Adrenal gland (tissue), 12 donors: Measurements from ENCODE around the gene CFHR4. TPM values are rescaled to one million over a fixed set of nuclear protein-coding genes. Genes with fewer than 3 reads are reported as not detected.
"Not testable (repeated sequence)": the region's sequence is repeated elsewhere in the genome, so short reads cannot be mapped to it uniquely, and the experiment has no call there.

Experiments used
- DNase-seq, 7 donors: peaks; one replicate each; pipeline ENCODE4 v3.0.0-alpha.2; 2019 to 2020
- H3K27ac ChIP-seq, 5 donors: fragments of 200-600 bp; sonication (generic) in 4 of 5; 1 replicate in 3 of 5; 2 replicates in 2 of 5; pipeline versions ENCODE4 v1.5.1 to v1.8.0; 2016 to 2020; ENCODE audit warnings: mild to moderate bottlenecking in 1 of 5
- H3K27me3 ChIP-seq: fragments of 200-600 bp; 2 replicates; pipeline ENCODE4 v1.8.0; 2021
- H3K36me3 ChIP-seq, 2 donors: fragments of 200-600 bp; replicated peaks in 1 of 2; 1 replicate in 1 of 2; 2 replicates in 1 of 2; pipeline versions ENCODE4 v1.5.1 to v1.8.0; 2018 to 2022
- H3K4me1 ChIP-seq, 2 donors: fragments of 200-600 bp; replicated peaks in 1 of 2; 1 replicate in 1 of 2; 2 replicates in 1 of 2; pipeline versions ENCODE4 v1.5.1 to v1.8.0; 2018 to 2021
- H3K4me3 ChIP-seq, 4 donors: fragments of 200-600 bp; sonication (generic) in 3 of 4; one replicate each; pipeline ENCODE4 v1.5.1; 2016 to 2018
- H3K9me3 ChIP-seq, 3 donors: fragments of 200-600 bp; sonication (generic) in 1 of 3; replicated peaks in 1 of 3; 1 replicate in 2 of 3; 2 replicates in 1 of 3; pipeline versions ENCODE4 v1.5.1 to v1.8.0; 2016 to 2021
- CTCF ChIP-seq, 6 experiments: fragments of 450-650 bp in 4 of 6; fragments of 200-600 bp in 2 of 6; sonication (generic) in 1 of 6; IDR thresholded peaks; 1 replicate in 5 of 6; 2 replicates in 1 of 6; pipeline versions ENCODE4 v1.5.1 to v1.8.0; 2016 to 2021; ENCODE audit warnings: antibody characterized with exemption in 6 of 6, mild to moderate bottlenecking in 2 of 6, moderate library complexity in 1 of 6
- POLR2A ChIP-seq, 2 donors: fragments of 450-650 bp; IDR thresholded peaks; one replicate each; pipeline ENCODE4 v1.6.1; 2017; ENCODE audit warnings: antibody characterized with exemption in 2 of 2, mild to moderate bottlenecking in 2 of 2, moderate library complexity in 1 of 2
- WGBS, 4 donors: extraction: QIAGEN DNeasy Blood & Tissue Kit in 2 of 4; methylation state at CpG; one replicate each; pipeline versions ENCODE4 v1.1.5 to v1.1.7; 2013 to 2017; 5-methylcytosine and 5-hydroxymethylcytosine counted together
- intact Hi-C, 2 donors: fragments of 100-400 bp; cut with DNase I; formaldehyde crosslinking; loops; one replicate each; pipeline versions ENCODE4 v1.14.1 to v1.15.0; 2022 to 2023
- polyA plus RNA-seq, 3 donors: library from polyadenylated mRNA; stranded (reverse); fragments of 200-250 nt in 2 of 3; fragments of 350-450 nt in 1 of 3; fragmentation: Illumina TruSeq in 1 of 3; extraction: RNeasy Lipid Tissue Mini Kit (QIAGEN cat#74804) in 1 of 3; gene quantifications; one replicate each; pipeline ENCODE4 v1.2.3, GENCODE V29; 2013 to 2014
- total RNA-seq, 9 donors: library from RNA; depleted of rRNA in 4 of 9; stranded (reverse); fragments of >200 nt in 4 of 9; fragments of 120-200 nt in 1 of 9; fragmentation: NEBNext Ultra II Directional in 1 of 9; extraction: Animal tissue kit (Norgen Biotek cat#: 25700) in 1 of 9; gene quantifications; one replicate each; pipeline versions ENCODE4 v1.1.0 to v1.2.4, GENCODE V29; 2013 to 2023
- donor health status: healthy with polysubstance abuse.
- donor health status: Bipolar disorder and iron deficiency.
- donor health status: DM: yes; HTN: yes; CAD: no.
- donor health status: DM: no; HTN: no; CAD: no.
- donor health status: DM: no; HTN: no; CAD: no.
- donor health status: DM: yes; HTN: yes; CAD: no.

Gene CFHR4
- total and polyA plus RNA-seq, 12 donors, result 0.18 to 0.47 TPM; not detected in 10

GRCh38 chr1:196910215-196910614, 22.4 kb downstream of the CFHR4 start:
- Histone ChIP-seq H3K27ac (no peak overlapping the region), H3K27me3 (no peaks in the 10 kb centered on the region), H3K9me3 (no peaks in the 10 kb centered on the region), H3K4me1 (no peaks in the 10 kb centered on the region), H3K36me3 (no peaks in the 10 kb centered on the region), H3K4me3 (no peak overlapping the region)
- no peak for TF ChIP-seq POLR2A (IDR thresholded peaks at IDR 0.05)
- no peak for TF ChIP-seq CTCF (IDR thresholded peaks at IDR 0.05)
- WGBS, 4 donors, result 92 to 99% (median 94%) methylated on average over 2 of the region's 2 CpGs
- DNase-seq, result no peak
- intact Hi-C loops, result no loop called here

GRCh38 chr1:196912283-196912682, 24.4 kb downstream of the CFHR4 start:
- H3K27ac ChIP-seq, H3K9me3 ChIP-seq, H3K4me3 ChIP-seq, DNase-seq, H3K27me3 ChIP-seq, intact Hi-C loops, H3K4me1 ChIP-seq, H3K36me3 ChIP-seq: not testable (repeated sequence)
- WGBS, 4 donors, result 38 to 65% (median 53%) methylated on average over 5 of the region's 5 CpGs

- H3K4me3 ChIP-seq, intact Hi-C loops, H3K27me3 ChIP-seq, H3K36me3 ChIP-seq, H3K4me1 ChIP-seq, DNase-seq, H3K27ac ChIP-seq, H3K9me3 ChIP-seq: not testable (repeated sequence)
- 56 to 77% (median 71%) methylated on average over 1 of the region's 1 CpG for whole genome bisulfite sequencing, 4 donors
Observed at GRCh38 chr1:196926839-196927238, 39.0 kb downstream of the CFHR4 start.

GRCh38 chr1:196932853-196933252, 45.0 kb downstream of the CFHR4 start:
- WGBS, 4 donors, result 75 to 86% (median 82%) methylated on average over 2 of the region's 2 CpGs

GRCh38 chr1:196933531-196934189, 45.8 kb downstream of the CFHR4 start:
- Histone ChIP-seq H3K36me3 (no peaks in the 10 kb centered on the region), H3K27me3 (no peaks in the 10 kb centered on the region), H3K27ac (no peak overlapping the region), H3K4me1 (no peaks in the 10 kb centered on the region), H3K4me3 (no peak overlapping the region), H3K9me3 (no peaks in the 10 kb centered on the region)
- no peak for DNase-seq
- TF ChIP-seq CTCF (IDR thresholded peaks at IDR 0.05), result no peak
- no peak for TF ChIP-seq POLR2A (IDR thresholded peaks at IDR 0.05)
- 82 to 91% (median 89%) methylated on average over 14 to 32 of the region's 32 CpGs for WGBS, 4 donors
- intact Hi-C loops, result no loop called here

More at GRCh38 chr1:196932853-196933252, 45.0 kb downstream of the CFHR4 start:
- H3K27me3 ChIP-seq, DNase-seq, H3K36me3 ChIP-seq, intact Hi-C loops, H3K27ac ChIP-seq, H3K4me1 ChIP-seq, H3K9me3 ChIP-seq, H3K4me3 ChIP-seq: not testable (repeated sequence)

- DNase-seq, intact Hi-C loops: not testable (repeated sequence)
- WGBS, 4 donors, result 43 to 71% (median 65%) methylated on average over 1 to 6 of the region's 6 CpGs
Observed at GRCh38 chr1:196941474-196941873, 53.6 kb downstream of the CFHR4 start.

GRCh38 chr1:196943568-196943967, 55.7 kb downstream of the CFHR4 start, which contains the start of gene CFHR2:
Gene CFHR2, plus strand, starts transcription at chr1:196943738. Its CDS starts 143 bp downstream, at chr1:196943881.
- H3K27me3 ChIP-seq, H3K4me1 ChIP-seq, H3K9me3 ChIP-seq, H3K36me3 ChIP-seq, H3K27ac ChIP-seq, DNase-seq, intact Hi-C loops, H3K4me3 ChIP-seq: not testable (repeated sequence)
- WGBS, 4 donors, result no CpG with 5 or more reads among the region's 1 CpG

More at GRCh38 chr1:196941474-196941873, 53.6 kb downstream of the CFHR4 start:
- not testable (repeated sequence) for H3K36me3 ChIP-seq, H3K4me3 ChIP-seq, H3K4me1 ChIP-seq, H3K9me3 ChIP-seq, H3K27ac ChIP-seq, H3K27me3 ChIP-seq
